Activated naive CD4-positive, alpha-beta T cell (primary cell): ENCODE results near the gene AP1AR.

Experiments
- DNase-seq, 4 experiments: peaks; one replicate each; lab custom pipeline; 2025; lab: John Stamatoyannopoulos, UW

AP1AR gene

GRCh38 chr4:112222219-112222955 lies 9.2 kb upstream of the AP1AR start:
- no peak for DNase-seq

- DNase-seq, result no peak
Measured at GRCh38 chr4:112225157-112225556, 6.4 kb upstream of the AP1AR start.

GRCh38 chr4:112230879-112231778 lies 458 bp upstream of the AP1AR start:
- peak; percentile 86 to 94 (median 88) for DNase-seq

- DNase-seq, result peak in 2 of 4 experiments; percentile 6 to 18
Measured at GRCh38 chr4:112234952-112235609, 3.5 kb downstream of the AP1AR start.

- no peak for DNase-seq
Measured at GRCh38 chr4:112236040-112236439, 4.5 kb downstream of the AP1AR start.

- DNase-seq, result no peak
Measured at GRCh38 chr4:112238833-112239232, 7.2 kb downstream of the AP1AR start.

- no peak for DNase-seq
Measured at GRCh38 chr4:112245383-112245782, 13.8 kb downstream of the AP1AR start.

- no peak for DNase-seq
Measured at GRCh38 chr4:112247021-112247420, 15.4 kb downstream of the AP1AR start.

GRCh38 chr4:112251019-112251643 lies 19.5 kb downstream of the AP1AR start:
- DNase-seq, result no peak

GRCh38 chr4:112252234-112252633 lies 20.6 kb downstream of the AP1AR start:
- no peak for DNase-seq

- DNase-seq, result no peak
Measured at GRCh38 chr4:112253382-112254000, 21.9 kb downstream of the AP1AR start.

GRCh38 chr4:112257098-112257497 lies 25.5 kb downstream of the AP1AR start:
- DNase-seq, result no peak

GRCh38 chr4:112266823-112267222 lies 35.2 kb downstream of the AP1AR start:
- DNase-seq, result no peak

GRCh38 chr4:112270051-112270450 lies 38.5 kb downstream of the AP1AR start:
- no peak for DNase-seq

GRCh38 chr4:112270640-112271421 lies 39.2 kb downstream of the AP1AR start:
- DNase-seq, result no peak

GRCh38 chr4:112272292-112272691 lies 40.7 kb downstream of the AP1AR start:
- no peak for DNase-seq

- no peak for DNase-seq
Measured at GRCh38 chr4:112274959-112275358, 43.4 kb downstream of the AP1AR start.

GRCh38 chr4:112276113-112276512 lies 44.5 kb downstream of the AP1AR start:
- no peak for DNase-seq

- DNase-seq, result no peak
Measured at GRCh38 chr4:112277220-112277619, 45.6 kb downstream of the AP1AR start.

GRCh38 chr4:112277705-112278448 lies 46.3 kb downstream of the AP1AR start:
- no peak for DNase-seq
